Umbilical cord (tissue), 2 donors: ENCODE measurements around the gene AMPD2. TPM values are rescaled to one million over a fixed set of nuclear protein-coding genes. Genes with fewer than 3 reads are reported as not detected.

Source experiments
- DNase-seq: peaks from one replicate; pipeline ENCODE4 v3.0.0-alpha.2; 2015; ENCODE audit warnings: low spot score
- total RNA-seq: library from RNA; depleted of rRNA; stranded (reverse); fragments of >200 nt; gene quantifications from one replicate; pipeline ENCODE4 v1.2.3, GENCODE V29; 2014; ENCODE audit warnings: low replicate concordance; ENCODE audit not compliant: insufficient read depth

Gene AMPD2
- total RNA-seq, 1 donor from 2014 or later: 76.8 TPM

DNA sequence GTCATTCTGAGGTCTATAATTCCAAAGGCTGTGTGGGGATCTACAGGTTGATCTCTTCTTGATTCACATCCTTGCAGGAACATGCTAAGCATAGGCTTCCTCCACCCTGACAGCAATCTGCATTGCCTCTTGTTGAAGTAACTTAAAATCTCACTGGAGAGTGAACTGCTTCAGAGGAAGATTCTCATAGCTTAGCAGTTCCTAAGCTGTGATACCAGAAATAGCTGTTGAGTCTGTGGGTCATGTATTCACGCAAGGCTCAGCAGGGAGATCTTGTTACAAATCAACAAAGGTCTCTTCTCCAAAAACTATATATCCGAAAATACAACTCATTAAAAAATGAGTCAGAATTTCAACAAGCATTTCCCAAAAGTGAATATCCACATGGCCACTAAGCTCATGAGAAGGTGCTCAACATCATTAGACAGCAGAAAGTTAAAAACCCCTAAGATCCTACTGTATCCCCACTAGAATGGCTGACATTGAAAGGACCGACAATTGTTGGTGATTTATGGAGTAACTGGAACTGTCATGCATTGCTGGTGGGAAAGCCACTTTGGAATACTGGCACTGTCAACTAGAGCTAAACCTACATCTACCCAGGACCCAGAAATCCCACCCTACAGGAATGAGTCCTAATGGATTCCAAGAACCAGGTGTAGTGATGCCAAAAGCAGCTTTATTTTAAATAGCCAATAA is 57.2 kb downstream of the AMPD2 start:
- peak; percentile 53 for DNase-seq

DNA sequence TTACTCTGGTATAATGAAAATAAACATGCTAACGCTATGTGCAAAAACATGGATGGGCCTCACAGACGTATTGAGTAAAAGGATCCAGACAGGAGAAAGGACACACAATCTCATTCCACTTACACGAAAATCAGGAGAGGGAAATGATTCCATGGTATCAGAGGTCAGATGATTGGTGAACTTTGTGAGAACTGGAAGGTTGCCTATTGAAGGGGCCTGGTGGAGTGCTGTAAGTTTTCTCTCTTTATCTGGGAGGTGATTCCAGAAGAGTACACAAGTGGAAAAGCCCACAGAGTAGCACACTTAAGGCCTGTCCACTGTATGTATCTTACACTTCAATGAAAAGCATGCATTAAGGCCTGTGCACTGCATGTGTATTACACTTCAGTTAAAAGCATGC is 57.8 kb downstream of the AMPD2 start:
- peak; percentile 3 for DNase-seq

DNA sequence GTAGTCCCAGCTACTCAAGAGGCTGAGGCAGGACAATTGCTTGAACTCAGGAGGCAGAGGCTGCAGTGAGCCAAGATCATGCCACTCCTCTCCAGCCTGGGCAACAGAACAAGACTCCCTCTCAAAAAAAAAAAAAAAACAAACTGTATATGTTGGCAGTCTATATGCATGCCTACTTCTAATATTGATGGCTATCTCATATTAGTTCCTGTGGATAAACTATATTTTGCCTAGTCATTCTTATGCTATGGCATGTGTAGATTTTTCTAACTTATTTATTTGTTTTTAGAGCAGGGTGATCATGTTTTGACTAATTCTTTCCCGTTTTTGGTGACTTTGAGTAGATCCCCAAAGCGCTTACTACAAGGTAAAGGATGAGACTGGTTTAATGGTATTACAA is 59.0 kb downstream of the AMPD2 start:
- DNase-seq: peak; percentile 0

Other genes with a start within 250 kb of the AMPD2 start
- 65.2 TPM for gene SORT1, start 221.9 kb upstream of the AMPD2 start, total RNA-seq
- 23.1 TPM for gene PSMA5, start 193.4 kb upstream of the AMPD2 start, total RNA-seq
- gene SYPL2, start 153.3 kb upstream of the AMPD2 start, total RNA-seq: not detected
- gene ATXN7L2, start 135.9 kb upstream of the AMPD2 start, total RNA-seq: 0.24 TPM
- gene CYB561D1, start 125.7 kb upstream of the AMPD2 start, total RNA-seq: 6.7 TPM
- 7.9 TPM for gene AMIGO1, start 110.1 kb upstream of the AMPD2 start, total RNA-seq
- gene GPR61, start 80.0 kb upstream of the AMPD2 start, total RNA-seq: 3.1 TPM
- gene GNAI3, start 71.2 kb upstream of the AMPD2 start, total RNA-seq: 16.9 TPM
- not detected for gene GNAT2, start 221 bp upstream of the AMPD2 start, total RNA-seq
- gene GSTM4, start 36.3 kb downstream of the AMPD2 start, total RNA-seq: 6.5 TPM
- 46.7 TPM for gene GSTM2, start 48.2 kb downstream of the AMPD2 start, total RNA-seq
- gene GSTM1, start 68.0 kb downstream of the AMPD2 start, total RNA-seq: 23.8 TPM
- gene GSTM5, start 92.4 kb downstream of the AMPD2 start, total RNA-seq: 12.0 TPM
- gene GSTM3, start 121.2 kb downstream of the AMPD2 start, total RNA-seq: 82.6 TPM
- gene EPS8L3, start 144.1 kb downstream of the AMPD2 start, total RNA-seq: not detected